CD4-positive, alpha-beta T cell treated with Interleukin-6 for 4 hours (primary cell): ENCODE data around the gene PLEKHA4.
"Not testable (repeated sequence)": the region's sequence is repeated elsewhere in the genome, so short reads cannot be mapped to it uniquely, and the experiment has no call there.

Experiments
- DNase-seq: peaks from one replicate; pipeline ENCODE4 v3.0.0-alpha.2; 2020; ENCODE audit warnings: mixed read lengths

The PLEKHA4 gene

GRCh38 chr19:48883726-48884125 lies 15.3 kb upstream of the PLEKHA4 start:
- no peak for DNase-seq

- no peak for DNase-seq
These were observed 13.6 kb upstream of the PLEKHA4 start for GRCh38 chr19:48881741-48882657.

GRCh38 chr19:48879696-48880095 lies 11.3 kb upstream of the PLEKHA4 start:
- not testable (repeated sequence) for DNase-seq

- DNase-seq: no peak
These were observed 10.7 kb upstream of the PLEKHA4 start for GRCh38 chr19:48879025-48879637.

GRCh38 chr19:48878196-48879024 lies 10.0 kb upstream of the PLEKHA4 start:
- DNase-seq: no peak

- DNase-seq: no peak
These were observed 9.4 kb upstream of the PLEKHA4 start for GRCh38 chr19:48877855-48878195.

- peak; percentile 64 for DNase-seq
These were observed 7.9 kb upstream of the PLEKHA4 start for GRCh38 chr19:48876043-48876981.

- DNase-seq: no peak
These were observed 6.1 kb upstream of the PLEKHA4 start for GRCh38 chr19:48874303-48875135.

- no peak for DNase-seq
These were observed 5.3 kb upstream of the PLEKHA4 start for GRCh38 chr19:48873476-48874302.

- peak; percentile 84 for DNase-seq
These were observed 4.6 kb upstream of the PLEKHA4 start for GRCh38 chr19:48872884-48873475.

- peak; percentile 96 for DNase-seq
These were observed 3.9 kb upstream of the PLEKHA4 start, which contains the start of gene PPP1R15A for GRCh38 chr19:48872182-48872883. TSS of gene PPP1R15A (plus strand) at chr19:48872421. CDS start at chr19:48873234, 813 bp downstream.

GRCh38 chr19:48871471-48872181 lies 3.2 kb upstream of the PLEKHA4 start:
- not testable (repeated sequence) for DNase-seq

GRCh38 chr19:48870048-48870447 lies 1.6 kb upstream of the PLEKHA4 start:
- DNase-seq: no peak

GRCh38 chr19:48867746-48868113 lies 687 bp downstream of the PLEKHA4 start:
- no peak for DNase-seq

GRCh38 chr19:48867123-48867745 lies 1.2 kb downstream of the PLEKHA4 start:
- DNase-seq: no peak

- no peak for DNase-seq
These were observed 1.7 kb downstream of the PLEKHA4 start for GRCh38 chr19:48866692-48867091.

GRCh38 chr19:48862827-48863226 lies 5.6 kb downstream of the PLEKHA4 start:
- no peak for DNase-seq

- no peak for DNase-seq
These were observed 7.1 kb downstream of the PLEKHA4 start for GRCh38 chr19:48861313-48861712.
